Prostate gland (tissue), 2 donors: ENCODE data around the gene SLC39A9. TPM values are rescaled to one million over a fixed set of nuclear protein-coding genes. Genes with fewer than 3 reads are reported as not detected.

ENCODE experiments used
- DNase-seq: peaks from one replicate; pipeline ENCODE4 v3.0.0-alpha.2; 2019; ENCODE audit warnings: low spot score
- H3K27ac ChIP-seq, 2 donors: fragments of 200-600 bp; sonication (generic); 2 replicates each; pipeline ENCODE4 v1.5.1; 2017 to 2019
- H3K27me3 ChIP-seq: fragments of 200-600 bp; sonication (generic); replicated peaks from 2 replicates; pipeline ENCODE4 v1.5.1; 2019; ENCODE audit not compliant: insufficient read depth
- H3K36me3 ChIP-seq, 2 donors: fragments of 200-600 bp; sonication (generic); 1 replicate in 1 of 2; 2 replicates in 1 of 2; pipeline versions ENCODE4 v1.5.1 to v1.8.1; 2017 to 2019
- H3K4me1 ChIP-seq: fragments of 200-600 bp; sonication (generic); replicated peaks from 2 replicates; pipeline ENCODE4 v1.5.1; 2019
- H3K4me3 ChIP-seq, 2 donors: fragments of 200-600 bp; sonication (generic); 2 replicates each; pipeline ENCODE4 v1.5.1; 2017 to 2019
- H3K9me3 ChIP-seq: fragments of 200-600 bp; sonication (generic); 2 replicates; pipeline ENCODE4 v1.5.1; 2017
- CTCF ChIP-seq, 4 experiments: fragments of 200-600 bp in 2 of 4; fragments of 450-650 bp in 2 of 4; sonication (generic) in 2 of 4; IDR thresholded peaks; 1 replicate in 3 of 4; 2 replicates in 1 of 4; pipeline ENCODE4 v1.5.1; 2016 to 2019; ENCODE audit warnings: antibody characterized with exemption in 4 of 4, mild to moderate bottlenecking in 2 of 4, moderate library complexity in 2 of 4
- POLR2A ChIP-seq: fragments of 450-650 bp; IDR thresholded peaks from one replicate; pipeline ENCODE4 v1.6.1; 2016; ENCODE audit warnings: antibody characterized with exemption, mild to moderate bottlenecking
- POLR2AphosphoS5 ChIP-seq: sonication (generic); formaldehyde crosslinking; IDR thresholded peaks from one replicate; pipeline ENCODE4 v1.6.1; 2017; ENCODE audit warnings: antibody characterized with exemption
- WGBS: methylation state at CpG from one replicate; pipeline ENCODE4 v1.1.5; 2018; 5-methylcytosine and 5-hydroxymethylcytosine counted together
- intact Hi-C: fragments of 100-400 bp; cut with DNase I; formaldehyde crosslinking; loops from one replicate; pipeline ENCODE4 v1.14.2; 2022
- total RNA-seq, 2 donors: library from RNA; depleted of rRNA; stranded (reverse); fragments of >200 nt; gene quantifications; one replicate each; pipeline ENCODE4 v1.1.0, GENCODE V29; 2016

The SLC39A9 gene
- total RNA-seq, 2 donors from 2014 or later, result 71.5 to 102 TPM

GRCh38 chr14:69505338-69506240 is 107.1 kb downstream of the SLC39A9 start:
- Histone ChIP-seq H3K4me1 (no peaks in the 10 kb centered on the region), H3K27ac (no peak overlapping the region), H3K27me3 (no peaks in the 10 kb centered on the region), H3K36me3 (no peaks in the 10 kb centered on the region), H3K9me3 (no peaks in the 10 kb centered on the region), H3K4me3 (no peak overlapping the region)
- DNase-seq, result no peak
- 89% methylated on average over 8 of the region's 8 CpGs for WGBS
- TF ChIP-seq CTCF (IDR thresholded peaks at IDR 0.05), result no peak
- no peak for TF ChIP-seq POLR2AphosphoS5
- no peak for TF ChIP-seq POLR2A
- intact Hi-C loops, result no loop called here

GRCh38 chr14:69506241-69506595 is 107.7 kb downstream of the SLC39A9 start:
- intact Hi-C loops, result no loop called here
- TF ChIP-seq CTCF (IDR thresholded peaks at IDR 0.05) (no peak), POLR2AphosphoS5 (no peak), POLR2A (no peak)
- Histone ChIP-seq H3K36me3 (no peaks in the 10 kb centered on the region), H3K27me3 (no peaks in the 10 kb centered on the region), H3K4me3 (no peak overlapping the region), H3K4me1 (no peaks in the 10 kb centered on the region), H3K27ac (no peak overlapping the region), H3K9me3 (no peaks in the 10 kb centered on the region)
- no peak for DNase-seq
- 59% methylated on average over 1 of the region's 1 CpG for WGBS

Other genes with a start within 250 kb of the SLC39A9 start
- gene DCAF5, start 245.6 kb upstream of the SLC39A9 start, total RNA-seq, result 10 to 100 TPM; 25.3 to 67.4 TPM
- gene EXD2, start 207.2 kb upstream of the SLC39A9 start, total RNA-seq, result 10 to 100 TPM; 22.7 to 25.3 TPM
- 1 to 10 TPM; 2.0 to 6.9 TPM for gene GALNT16, start 138.5 kb upstream of the SLC39A9 start, total RNA-seq
- 100 to 1,000 TPM in 1 of 2 donors, 10 to 100 TPM in 1; 68.5 to 111 TPM for gene ERH, start 393 bp upstream of the SLC39A9 start, total RNA-seq
- gene PLEKHD1, start 86.0 kb downstream of the SLC39A9 start, total RNA-seq, result under 1 TPM; 0.27 to 0.40 TPM
- gene CCDC177, start 176.2 kb downstream of the SLC39A9 start, total RNA-seq, result under 1 TPM in 1 of 2 donors, not detected in 1; 0.28 TPM
- 10 to 100 TPM; 41.1 to 52.3 TPM for gene SUSD6, start 212.9 kb downstream of the SLC39A9 start, total RNA-seq